ENCODE data around the gene HCRTR1. TPM values are rescaled to one million over a fixed set of nuclear protein-coding genes. Genes with fewer than 3 reads are reported as not detected.

Gene HCRTR1
- total RNA-seq, 1 donor from 2014 or later, result not detected

DNA sequence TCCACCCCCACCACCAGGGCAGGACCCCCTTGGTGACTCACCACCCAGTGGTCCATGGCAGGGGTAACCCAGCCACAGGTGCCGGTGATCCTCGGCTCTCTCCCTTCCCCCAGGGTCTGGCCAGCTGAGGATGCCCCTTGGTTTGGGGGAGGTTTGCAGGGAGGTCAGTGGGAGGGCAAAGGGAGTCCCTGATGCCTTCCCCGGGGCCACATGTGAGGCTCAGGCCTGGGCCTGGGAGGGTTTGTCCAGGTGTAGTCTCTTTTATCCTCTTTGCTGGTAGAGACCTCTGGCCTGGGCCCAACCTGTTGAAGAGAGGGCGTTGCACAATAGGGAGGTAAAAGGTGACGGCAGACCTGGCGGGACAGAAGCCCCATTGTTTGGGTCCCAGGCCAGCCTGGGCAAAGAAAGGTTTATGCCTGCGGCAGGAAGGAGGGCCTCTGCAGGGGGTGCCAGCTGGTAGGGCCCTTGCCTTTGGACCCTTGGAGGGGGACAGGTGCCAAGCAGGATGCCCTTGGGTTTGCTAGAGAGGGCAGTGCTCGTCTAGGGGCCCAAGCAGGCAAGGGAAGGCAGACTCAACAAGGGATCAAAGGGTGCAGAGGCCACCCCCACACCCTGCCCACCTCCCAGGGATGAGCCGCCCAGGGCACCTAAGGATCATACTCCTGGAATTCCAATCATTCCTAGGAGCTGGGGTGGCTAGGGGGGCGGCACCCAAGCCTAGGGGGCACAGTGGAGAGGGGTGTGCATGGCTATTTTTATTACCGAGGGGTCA lies 41.9 kb upstream of the HCRTR1 start:
- Mint-ChIP-seq H3K27ac (peak overlapping the region; percentile 88), H3K36me3 (ENCODE audit: insufficient read depth) (no peaks in the 10 kb centered on the region), H3K4me3 (ENCODE audit: low read depth) (no peak overlapping the region), H3K9me3 (ENCODE audit: low read depth) (no peaks in the 10 kb centered on the region), H3K4me1 (ENCODE audit: low read depth) (peaks cover 27% of the 10 kb centered on the region), H3K27me3 (peaks cover 14% of the 10 kb centered on the region)
- TF ChIP-seq, protein P1, sequence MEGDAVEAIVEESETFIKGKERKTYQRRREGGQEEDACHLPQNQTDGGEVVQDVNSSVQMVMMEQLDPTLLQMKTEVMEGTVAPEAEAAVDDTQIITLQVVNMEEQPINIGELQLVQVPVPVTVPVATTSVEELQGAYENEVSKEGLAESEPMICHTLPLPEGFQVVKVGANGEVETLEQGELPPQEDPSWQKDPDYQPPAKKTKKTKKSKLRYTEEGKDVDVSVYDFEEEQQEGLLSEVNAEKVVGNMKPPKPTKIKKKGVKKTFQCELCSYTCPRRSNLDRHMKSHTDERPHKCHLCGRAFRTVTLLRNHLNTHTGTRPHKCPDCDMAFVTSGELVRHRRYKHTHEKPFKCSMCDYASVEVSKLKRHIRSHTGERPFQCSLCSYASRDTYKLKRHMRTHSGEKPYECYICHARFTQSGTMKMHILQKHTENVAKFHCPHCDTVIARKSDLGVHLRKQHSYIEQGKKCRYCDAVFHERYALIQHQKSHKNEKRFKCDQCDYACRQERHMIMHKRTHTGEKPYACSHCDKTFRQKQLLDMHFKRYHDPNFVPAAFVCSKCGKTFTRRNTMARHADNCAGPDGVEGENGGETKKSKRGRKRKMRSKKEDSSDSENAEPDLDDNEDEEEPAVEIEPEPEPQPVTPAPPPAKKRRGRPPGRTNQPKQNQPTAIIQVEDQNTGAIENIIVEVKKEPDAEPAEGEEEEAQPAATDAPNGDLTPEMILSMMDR (IDR thresholded peaks at IDR 0.05; ENCODE audit: unreplicated experiment), result no peak
- no peak for DNase-seq (ENCODE audit: low spot score, unreplicated experiment)

DNA sequence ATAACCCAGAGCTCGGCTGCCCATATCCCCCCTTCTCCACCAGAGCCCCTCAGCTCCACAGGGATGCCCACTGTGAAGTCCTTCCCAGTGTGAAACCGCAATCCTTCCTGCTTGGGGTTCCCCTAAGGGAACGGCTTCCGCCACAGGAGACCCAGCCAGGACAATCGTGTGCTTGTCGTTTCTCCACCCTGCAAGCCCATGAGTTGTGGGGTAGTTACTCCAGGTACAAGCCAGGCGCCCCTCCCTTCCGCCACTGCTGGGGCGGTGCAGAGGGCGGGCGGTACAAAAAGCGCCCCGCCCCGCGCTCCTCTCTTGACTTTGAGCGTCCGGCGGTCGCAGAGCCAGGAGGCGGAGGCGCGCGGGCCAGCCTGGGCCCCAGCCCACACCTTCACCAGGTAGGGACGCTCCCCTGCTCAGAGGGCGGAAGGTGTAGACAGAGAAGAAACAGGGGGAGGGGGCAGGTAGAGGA lies 41.3 kb upstream of the HCRTR1 start, which contains the start of gene TINAGL1:
TSS of gene TINAGL1 (plus strand) at position 315 of the 469 bp plus-strand sequence. CDS start 634 bp downstream, outside the sequence.
- DNase-seq (ENCODE audit: low spot score, unreplicated experiment), result no peak
- Mint-ChIP-seq H3K4me1 (ENCODE audit: low read depth) (peaks cover 27% of the 10 kb centered on the region), H3K27ac (peak within 1 kb of the TSS; percentile 88), H3K4me3 (ENCODE audit: low read depth) (peak within 1 kb of the TSS; percentile 43), H3K9me3 (ENCODE audit: low read depth) (no peaks in the 10 kb centered on the region), H3K27me3 (peaks cover 11% of the 10 kb centered on the region), H3K36me3 (ENCODE audit: insufficient read depth) (no peaks in the 10 kb centered on the region)
- TF ChIP-seq, protein P1 (IDR thresholded peaks at IDR 0.05; ENCODE audit: unreplicated experiment), result no peak

DNA sequence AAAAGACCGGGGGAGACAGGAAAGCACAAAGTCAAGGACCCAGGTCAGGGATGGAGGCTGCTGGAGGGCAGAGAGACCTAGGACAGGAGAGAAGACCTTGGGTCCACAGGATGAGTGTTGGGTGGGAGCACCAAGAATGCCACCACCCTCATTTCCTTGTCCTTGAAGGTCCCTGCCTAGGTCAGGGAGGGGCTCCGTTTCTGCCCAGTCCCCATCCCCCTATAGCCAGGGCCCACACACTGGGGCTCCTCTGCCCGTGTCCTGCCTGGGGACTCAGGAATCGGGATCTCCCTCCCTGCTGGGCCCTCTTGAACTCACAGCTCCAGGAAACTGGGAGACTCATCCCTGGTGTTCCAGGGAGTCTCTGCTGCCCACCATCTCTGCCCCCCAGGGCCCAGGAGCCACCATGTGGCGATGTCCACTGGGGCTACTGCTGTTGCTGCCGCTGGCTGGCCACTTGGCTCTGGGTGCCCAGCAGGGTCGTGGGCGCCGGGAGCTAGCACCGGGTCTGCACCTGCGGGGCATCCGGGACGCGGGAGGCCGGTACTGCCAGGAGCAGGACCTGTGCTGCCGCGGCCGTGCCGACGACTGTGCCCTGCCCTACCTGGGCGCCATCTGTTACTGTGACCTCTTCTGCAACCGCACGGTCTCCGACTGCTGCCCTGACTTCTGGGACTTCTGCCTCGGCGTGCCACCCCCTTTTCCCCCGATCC lies 40.6 kb upstream of the HCRTR1 start:
- H3K4me3 Mint-ChIP-seq (ENCODE audit: low read depth), result peak overlapping the region; percentile 43
- peaks cover 8% of the 10 kb centered on the region for H3K27me3 Mint-ChIP-seq
- DNase-seq (ENCODE audit: low spot score, unreplicated experiment), result no peak
- TF ChIP-seq, protein P1 (IDR thresholded peaks at IDR 0.05; ENCODE audit: unreplicated experiment), result no peak
- H3K9me3 Mint-ChIP-seq (ENCODE audit: low read depth), result no peaks in the 10 kb centered on the region
- peaks cover 27% of the 10 kb centered on the region for H3K4me1 Mint-ChIP-seq (ENCODE audit: low read depth)
- H3K27ac Mint-ChIP-seq, result peak overlapping the region; percentile 45
- H3K36me3 Mint-ChIP-seq (ENCODE audit: insufficient read depth), result no peaks in the 10 kb centered on the region

DNA sequence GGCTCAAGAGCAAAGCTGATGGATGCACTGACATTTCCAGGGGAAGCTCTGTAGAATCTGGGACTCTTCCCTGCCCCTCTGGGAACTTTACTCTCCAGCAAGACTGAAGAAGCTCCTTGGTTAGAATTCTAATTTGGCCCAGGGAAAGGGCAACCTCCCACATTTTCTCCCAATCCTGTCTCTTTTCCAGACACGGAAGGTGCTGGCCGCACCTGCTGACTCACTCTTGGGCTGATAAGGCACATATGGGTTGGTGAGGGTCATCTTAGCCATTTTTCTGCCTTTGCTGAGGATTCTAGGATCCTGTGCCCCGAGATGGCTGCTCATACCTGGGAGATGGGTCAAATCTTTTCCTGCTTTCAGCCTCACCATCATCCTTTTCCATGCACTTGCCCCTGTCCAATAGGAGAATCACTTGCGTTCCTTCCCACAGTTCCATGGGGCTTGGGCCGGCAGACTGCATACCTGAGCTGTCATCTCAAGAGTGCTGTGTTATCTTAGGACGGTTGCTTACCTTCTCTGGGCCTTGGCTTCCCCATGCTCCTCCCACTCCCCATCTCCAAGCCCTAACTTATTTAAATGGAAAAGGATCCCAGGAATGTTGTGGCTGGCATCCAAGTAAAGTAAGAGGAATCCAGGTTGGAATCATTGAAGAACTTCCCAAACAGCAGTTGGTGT lies 39.8 kb upstream of the HCRTR1 start:
- peaks cover 27% of the 10 kb centered on the region for H3K4me1 Mint-ChIP-seq (ENCODE audit: low read depth)
- no peak for DNase-seq (ENCODE audit: low spot score, unreplicated experiment)
- no peaks in the 10 kb centered on the region for H3K9me3 Mint-ChIP-seq (ENCODE audit: low read depth)
- TF ChIP-seq, protein P1 (IDR thresholded peaks at IDR 0.05; ENCODE audit: unreplicated experiment), result no peak
- peak overlapping the region; percentile 43 for H3K4me3 Mint-ChIP-seq (ENCODE audit: low read depth)
- H3K27ac Mint-ChIP-seq, result no peak overlapping the region
- no peaks in the 10 kb centered on the region for H3K36me3 Mint-ChIP-seq (ENCODE audit: insufficient read depth)
- peaks cover 11% of the 10 kb centered on the region for H3K27me3 Mint-ChIP-seq

DNA sequence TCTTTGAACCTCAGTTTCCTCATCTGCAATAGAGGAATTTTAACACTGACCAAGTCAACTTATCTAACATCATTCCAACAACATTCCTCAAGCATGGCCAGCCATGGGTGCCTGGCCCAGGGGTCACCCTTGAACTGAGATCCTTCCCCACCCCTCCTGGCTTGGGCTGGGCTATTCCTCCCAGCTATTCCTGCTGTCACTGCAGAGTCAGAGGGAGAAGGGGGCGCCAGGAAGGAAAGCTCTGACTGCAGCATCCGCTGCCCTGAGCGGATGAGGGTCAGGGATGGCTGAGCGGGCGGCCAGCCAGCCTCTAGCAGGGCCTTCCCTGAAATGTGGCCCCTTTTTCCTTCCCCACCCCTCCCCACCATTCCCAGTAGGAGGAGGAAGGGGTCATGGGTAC lies 38.1 kb upstream of the HCRTR1 start:
- H3K27me3 Mint-ChIP-seq, result peaks cover 14% of the 10 kb centered on the region
- no peak overlapping the region for H3K4me3 Mint-ChIP-seq (ENCODE audit: low read depth)
- no peaks in the 10 kb centered on the region for H3K36me3 Mint-ChIP-seq (ENCODE audit: insufficient read depth)
- no peaks in the 10 kb centered on the region for H3K9me3 Mint-ChIP-seq (ENCODE audit: low read depth)
- DNase-seq (ENCODE audit: low spot score, unreplicated experiment), result no peak
- TF ChIP-seq, protein P1 (IDR thresholded peaks at IDR 0.05; ENCODE audit: unreplicated experiment), result no peak
- H3K4me1 Mint-ChIP-seq (ENCODE audit: low read depth), result peaks cover 23% of the 10 kb centered on the region
- no peak overlapping the region for H3K27ac Mint-ChIP-seq
